ENCODE data around the gene MCF2L.
A peak's percentile ranks its signal among the peaks of the same experiment; 100 is the strongest.

Gene MCF2L

DNA sequence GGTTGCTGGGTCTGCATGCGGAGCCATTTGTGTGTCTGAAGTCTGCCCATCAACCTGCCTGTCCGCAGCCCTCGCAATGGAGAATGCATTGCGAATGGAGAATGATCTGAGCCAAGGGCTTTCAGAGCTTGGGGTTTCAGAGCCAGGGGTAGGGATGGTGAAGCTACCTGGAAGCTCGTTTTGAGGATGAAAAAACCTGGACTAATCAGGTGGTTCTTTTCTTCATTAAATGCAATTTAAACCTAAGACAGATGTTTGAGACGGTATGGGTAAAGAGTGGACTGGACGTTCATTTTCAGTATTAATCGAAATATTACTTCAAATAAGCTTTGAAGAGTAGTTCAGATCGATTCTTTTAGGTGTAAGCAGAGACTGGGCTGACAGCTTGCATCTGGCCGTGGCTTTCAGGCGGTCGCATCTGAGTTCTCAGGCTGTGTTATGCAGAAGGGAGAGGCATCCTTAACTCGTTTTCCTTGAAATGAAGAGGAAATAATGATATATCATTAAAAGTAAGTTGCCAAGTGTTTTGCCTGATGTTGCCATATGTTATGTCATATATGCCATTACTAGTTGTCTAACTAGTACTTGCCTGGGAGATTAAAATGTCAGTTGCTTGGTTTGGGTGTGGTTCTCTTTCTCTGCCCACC is 801 bp downstream of the MCF2L start:
- H3K27me3 ChIP-seq, result peaks cover 33% of the 10 kb centered on the region
- TF ChIP-seq, protein P1, sequence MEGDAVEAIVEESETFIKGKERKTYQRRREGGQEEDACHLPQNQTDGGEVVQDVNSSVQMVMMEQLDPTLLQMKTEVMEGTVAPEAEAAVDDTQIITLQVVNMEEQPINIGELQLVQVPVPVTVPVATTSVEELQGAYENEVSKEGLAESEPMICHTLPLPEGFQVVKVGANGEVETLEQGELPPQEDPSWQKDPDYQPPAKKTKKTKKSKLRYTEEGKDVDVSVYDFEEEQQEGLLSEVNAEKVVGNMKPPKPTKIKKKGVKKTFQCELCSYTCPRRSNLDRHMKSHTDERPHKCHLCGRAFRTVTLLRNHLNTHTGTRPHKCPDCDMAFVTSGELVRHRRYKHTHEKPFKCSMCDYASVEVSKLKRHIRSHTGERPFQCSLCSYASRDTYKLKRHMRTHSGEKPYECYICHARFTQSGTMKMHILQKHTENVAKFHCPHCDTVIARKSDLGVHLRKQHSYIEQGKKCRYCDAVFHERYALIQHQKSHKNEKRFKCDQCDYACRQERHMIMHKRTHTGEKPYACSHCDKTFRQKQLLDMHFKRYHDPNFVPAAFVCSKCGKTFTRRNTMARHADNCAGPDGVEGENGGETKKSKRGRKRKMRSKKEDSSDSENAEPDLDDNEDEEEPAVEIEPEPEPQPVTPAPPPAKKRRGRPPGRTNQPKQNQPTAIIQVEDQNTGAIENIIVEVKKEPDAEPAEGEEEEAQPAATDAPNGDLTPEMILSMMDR (IDR thresholded peaks at IDR 0.05; ENCODE audit: low read depth, low read length), result no peak
- DNase-seq, result no peak
- H3K9me3 ChIP-seq, result no peaks in the 10 kb centered on the region
- H3K4me3 ChIP-seq (ENCODE audit: low read depth, low read length), result peak overlapping the region; percentile 60
- H3K4me1 ChIP-seq, result no peaks in the 10 kb centered on the region
- no peaks in the 10 kb centered on the region for H3K36me3 ChIP-seq

DNA sequence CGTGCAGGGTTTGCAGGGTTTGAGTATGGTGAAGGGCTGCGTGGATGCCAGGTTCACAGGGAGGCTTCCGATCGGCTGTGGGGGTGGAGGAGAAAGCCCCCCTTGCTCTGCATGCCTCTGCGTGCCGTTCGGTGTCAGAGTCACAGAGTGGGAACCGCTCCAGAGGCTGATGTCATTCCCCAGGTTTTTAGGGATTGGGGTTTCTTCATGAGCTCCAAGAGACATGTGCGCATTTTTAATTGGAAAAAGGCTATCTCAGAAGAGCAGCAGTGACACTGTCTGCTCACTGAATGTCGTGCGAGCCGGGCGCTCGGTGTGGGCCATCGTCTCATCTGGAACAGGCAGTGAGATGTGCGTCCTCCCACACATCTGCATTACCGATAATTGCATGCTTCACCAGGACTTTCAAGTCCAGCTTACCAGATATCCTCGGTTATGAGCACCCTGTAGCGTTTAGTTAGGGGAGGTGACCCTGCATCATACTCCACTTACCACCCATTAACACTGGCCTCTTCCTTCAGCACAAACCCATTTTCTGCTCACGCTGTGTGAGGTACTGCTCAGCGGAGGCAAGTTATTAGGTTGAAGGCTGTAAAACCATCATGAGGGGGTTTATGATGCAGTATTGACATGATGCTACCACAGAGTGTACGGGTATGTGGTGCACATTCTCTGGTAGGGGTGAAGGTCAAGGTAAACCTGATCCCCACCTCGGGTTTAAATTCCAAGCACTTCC is 1.7 kb downstream of the MCF2L start:
- Histone ChIP-seq H3K36me3 (no peaks in the 10 kb centered on the region), H3K4me3 (ENCODE audit: low read depth, low read length) (no peak overlapping the region), H3K27me3 (peaks cover 33% of the 10 kb centered on the region), H3K9me3 (no peaks in the 10 kb centered on the region), H3K4me1 (no peaks in the 10 kb centered on the region)
- TF ChIP-seq, protein P1 (IDR thresholded peaks at IDR 0.05; ENCODE audit: low read depth, low read length), result no peak
- DNase-seq, result no peak

- H3K36me3 ChIP-seq, result no peaks in the 10 kb centered on the region
- no peaks in the 10 kb centered on the region for H3K4me1 ChIP-seq
- no peaks in the 10 kb centered on the region for H3K9me3 ChIP-seq
- TF ChIP-seq, protein P1 (IDR thresholded peaks at IDR 0.05; ENCODE audit: low read depth, low read length), result no peak
- no peak for DNase-seq
- H3K4me3 ChIP-seq (ENCODE audit: low read depth, low read length), result no peak overlapping the region
- H3K27me3 ChIP-seq, result peaks cover 33% of the 10 kb centered on the region
Observed at GRCh38 chr13:112971288-112971643, 2.3 kb downstream of the MCF2L start.

GRCh38 chr13:112972258-112972657 is 3.2 kb downstream of the MCF2L start:
- H3K27me3 ChIP-seq, result peaks cover 33% of the 10 kb centered on the region
- no peak overlapping the region for H3K4me3 ChIP-seq (ENCODE audit: low read depth, low read length)
- TF ChIP-seq, protein P1 (IDR thresholded peaks at IDR 0.05; ENCODE audit: low read depth, low read length), result no peak
- no peaks in the 10 kb centered on the region for H3K36me3 ChIP-seq
- no peaks in the 10 kb centered on the region for H3K4me1 ChIP-seq
- H3K9me3 ChIP-seq, result no peaks in the 10 kb centered on the region
- no peak for DNase-seq

DNA sequence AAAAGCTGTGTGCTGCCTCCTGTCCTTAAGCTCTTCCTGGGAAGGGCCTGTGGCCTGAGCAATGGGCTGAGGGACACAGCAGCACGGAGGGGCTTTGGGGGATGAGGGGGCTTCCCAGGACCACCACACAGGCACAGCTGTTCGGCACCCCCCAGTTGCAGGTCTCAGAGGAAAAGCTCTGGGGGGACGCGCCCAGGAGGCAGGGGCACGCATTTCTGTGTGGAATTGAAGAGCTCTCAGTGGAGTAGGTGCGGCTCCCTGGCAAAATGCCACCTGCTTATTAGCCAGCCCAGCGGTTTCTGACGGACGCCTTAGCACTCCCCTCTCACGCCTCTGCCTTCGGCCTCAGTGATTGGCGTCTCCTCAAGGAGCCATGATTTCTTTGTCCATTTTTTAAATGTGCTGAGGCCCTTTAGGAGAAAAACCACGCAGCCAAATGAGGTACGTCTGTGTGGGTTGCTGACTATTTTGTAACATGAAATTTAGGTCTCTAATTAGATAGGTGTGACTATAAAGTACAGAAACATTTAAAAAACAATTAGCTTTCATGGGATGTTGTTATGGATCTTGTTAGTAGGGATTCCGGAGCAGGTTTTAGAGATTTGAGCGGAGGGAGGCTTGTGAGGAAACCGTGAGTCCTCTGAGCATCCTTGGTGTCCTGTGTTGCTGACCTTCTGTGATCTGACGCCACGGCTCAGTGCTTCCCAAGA is 4.0 kb downstream of the MCF2L start:
- H3K4me3 ChIP-seq (ENCODE audit: low read depth, low read length), result no peak overlapping the region
- no peaks in the 10 kb centered on the region for H3K4me1 ChIP-seq
- H3K9me3 ChIP-seq, result no peaks in the 10 kb centered on the region

More for the DNA sequence above, 4.0 kb downstream of the MCF2L start:
- TF ChIP-seq, protein P1 (IDR thresholded peaks at IDR 0.05; ENCODE audit: low read depth, low read length), result no peak
- Histone ChIP-seq H3K27me3 (peaks cover 33% of the 10 kb centered on the region), H3K36me3 (no peaks in the 10 kb centered on the region)
- no peak for DNase-seq
